Inflammatory macrophage (primary cell): ENCODE measurements around the gene E2F4.

Source experiments
- DNase-seq, 2 donors: peaks; one replicate each; pipeline ENCODE4 v3.0.0-alpha.2; 2020 to 2022

E2F4 gene

DNA sequence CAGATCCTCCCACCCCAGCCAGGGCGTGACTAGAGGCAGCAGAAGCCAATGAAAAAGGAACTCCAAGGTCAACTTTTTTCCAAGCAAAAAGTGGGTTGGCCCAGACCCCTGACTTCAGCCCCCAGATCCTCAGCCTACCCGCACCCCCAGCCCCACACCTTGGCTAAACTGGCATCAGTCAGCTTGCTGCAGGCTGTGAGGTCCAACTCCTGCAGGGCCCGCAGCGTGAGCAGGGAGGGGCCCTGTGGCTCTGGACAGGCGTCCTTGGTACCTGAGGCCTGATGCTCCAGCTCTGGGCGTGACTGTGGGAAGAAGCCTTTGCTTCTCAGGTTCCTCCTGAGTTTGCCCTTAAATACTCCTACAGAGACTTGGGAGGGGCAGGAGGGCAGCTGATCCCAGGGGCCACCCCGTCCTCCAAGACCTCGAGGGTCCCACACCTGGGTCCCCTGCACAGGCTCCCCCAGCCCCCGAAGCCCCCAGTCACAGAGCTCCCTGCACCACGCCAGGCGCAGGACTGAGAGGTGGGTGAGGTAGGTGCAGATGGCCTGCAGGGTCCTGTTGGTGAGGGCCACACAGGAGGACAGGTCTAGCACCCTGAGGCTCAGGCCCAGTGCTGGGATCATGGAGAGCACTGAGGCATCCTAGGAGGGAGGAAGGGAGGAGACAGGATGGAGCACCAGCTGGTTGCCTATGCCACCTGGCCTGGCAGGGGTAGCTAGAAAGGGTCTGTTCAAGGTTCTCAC is 16.4 kb downstream of the E2F4 start:
- no peak for DNase-seq

DNA sequence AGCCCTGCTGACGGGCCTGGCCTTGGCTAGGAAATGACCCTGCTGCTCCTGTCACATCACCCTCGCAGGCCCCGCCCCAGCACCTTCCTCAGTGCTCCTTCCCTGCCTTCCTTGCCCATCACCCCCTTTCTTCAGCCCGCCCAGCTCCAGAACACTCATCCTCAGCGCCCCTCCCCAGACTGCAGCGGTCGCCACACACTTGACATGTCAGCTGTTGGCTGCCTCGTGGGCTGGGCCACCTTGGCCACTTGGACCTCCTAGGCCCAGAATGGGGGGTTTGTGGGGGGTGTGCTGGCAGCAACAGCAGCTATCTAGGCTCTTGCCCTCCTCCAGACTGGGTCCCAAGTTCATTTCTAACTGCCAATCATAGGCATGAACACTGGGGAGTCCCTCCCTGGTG is 17.6 kb downstream of the E2F4 start:
- no peak for DNase-seq

DNA sequence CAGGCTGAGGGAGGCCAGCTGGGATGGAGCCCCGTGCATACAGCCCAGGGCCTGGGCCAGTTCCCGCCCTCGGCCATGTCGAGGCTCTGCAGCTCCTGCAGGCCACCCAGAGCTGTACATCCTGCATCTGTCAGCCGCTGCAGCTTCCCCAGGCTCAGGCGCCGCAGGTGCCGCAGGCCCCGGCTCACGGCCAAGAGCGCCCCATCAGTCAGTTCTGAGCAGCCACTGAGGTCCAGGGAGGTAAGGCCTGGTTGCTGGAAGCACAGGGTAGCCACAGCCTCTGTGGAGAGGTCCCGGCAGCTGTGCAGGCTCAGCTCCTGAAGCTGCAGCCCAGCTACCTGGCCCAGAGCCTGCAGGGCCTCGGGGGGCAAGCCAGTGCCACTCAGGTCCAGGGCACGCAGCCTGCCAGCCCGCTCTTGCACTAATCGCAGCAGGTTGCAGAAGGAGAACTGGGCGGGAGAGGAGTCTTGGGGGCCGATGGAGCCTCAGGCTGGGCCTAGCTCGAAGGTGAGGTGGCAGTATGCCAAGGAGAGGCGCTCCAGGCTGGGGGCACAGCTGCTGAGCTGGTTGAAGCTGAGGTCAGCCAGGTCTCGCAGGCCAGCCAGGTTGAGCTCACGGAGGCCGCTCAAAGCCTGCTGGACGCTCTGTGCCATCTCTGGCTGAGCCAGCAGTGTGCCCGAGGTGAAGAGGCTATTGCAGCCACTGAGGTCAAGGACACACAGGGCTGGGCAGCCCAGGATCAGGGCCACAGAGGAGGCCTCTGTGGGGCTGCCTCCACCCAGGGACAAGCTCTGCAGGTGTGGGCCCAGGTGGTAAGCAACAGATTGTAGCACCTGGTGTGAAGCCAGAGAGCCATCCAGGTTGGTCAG is 18.3 kb downstream of the E2F4 start:
- no peak for DNase-seq

DNA sequence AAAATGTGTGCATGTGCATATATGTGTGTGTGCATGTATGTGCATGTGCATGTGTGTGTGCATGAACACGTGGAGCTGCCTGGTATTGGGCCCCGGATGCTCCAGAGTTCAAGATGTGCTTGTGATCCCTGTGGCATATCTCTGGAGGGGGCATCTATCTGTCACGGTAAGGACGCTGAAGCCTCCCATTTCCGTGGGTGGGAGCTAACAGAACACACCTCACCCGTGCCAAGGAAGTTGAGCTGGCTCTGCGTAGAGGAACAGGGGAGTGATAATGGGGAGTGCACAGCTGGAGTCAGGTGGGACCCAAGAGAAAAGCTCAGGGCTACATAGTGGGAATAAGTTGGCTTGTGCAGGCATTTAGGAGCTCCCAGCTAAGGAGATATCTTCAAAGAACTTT is 19.7 kb downstream of the E2F4 start:
- no peak for DNase-seq

DNA sequence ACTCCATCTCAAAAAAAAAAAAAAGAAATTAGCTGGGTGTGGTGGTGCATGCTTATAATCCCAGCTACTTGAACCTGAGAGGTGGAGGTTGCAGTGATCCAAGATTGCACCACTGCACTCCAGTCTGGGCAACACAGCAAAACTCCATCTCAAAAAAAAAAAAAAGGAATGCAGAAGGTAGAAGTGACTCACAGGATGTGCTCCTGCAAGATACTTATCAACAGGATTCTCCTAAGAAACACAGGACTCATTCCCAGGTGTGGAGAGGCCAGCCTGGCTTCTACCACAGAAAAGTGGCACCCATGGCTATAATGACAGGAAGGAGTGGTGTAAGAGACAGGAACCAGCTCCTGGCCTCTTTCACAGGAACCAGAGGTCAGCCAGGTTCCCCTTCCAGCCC is 20.8 kb downstream of the E2F4 start:
- no peak for DNase-seq

DNA sequence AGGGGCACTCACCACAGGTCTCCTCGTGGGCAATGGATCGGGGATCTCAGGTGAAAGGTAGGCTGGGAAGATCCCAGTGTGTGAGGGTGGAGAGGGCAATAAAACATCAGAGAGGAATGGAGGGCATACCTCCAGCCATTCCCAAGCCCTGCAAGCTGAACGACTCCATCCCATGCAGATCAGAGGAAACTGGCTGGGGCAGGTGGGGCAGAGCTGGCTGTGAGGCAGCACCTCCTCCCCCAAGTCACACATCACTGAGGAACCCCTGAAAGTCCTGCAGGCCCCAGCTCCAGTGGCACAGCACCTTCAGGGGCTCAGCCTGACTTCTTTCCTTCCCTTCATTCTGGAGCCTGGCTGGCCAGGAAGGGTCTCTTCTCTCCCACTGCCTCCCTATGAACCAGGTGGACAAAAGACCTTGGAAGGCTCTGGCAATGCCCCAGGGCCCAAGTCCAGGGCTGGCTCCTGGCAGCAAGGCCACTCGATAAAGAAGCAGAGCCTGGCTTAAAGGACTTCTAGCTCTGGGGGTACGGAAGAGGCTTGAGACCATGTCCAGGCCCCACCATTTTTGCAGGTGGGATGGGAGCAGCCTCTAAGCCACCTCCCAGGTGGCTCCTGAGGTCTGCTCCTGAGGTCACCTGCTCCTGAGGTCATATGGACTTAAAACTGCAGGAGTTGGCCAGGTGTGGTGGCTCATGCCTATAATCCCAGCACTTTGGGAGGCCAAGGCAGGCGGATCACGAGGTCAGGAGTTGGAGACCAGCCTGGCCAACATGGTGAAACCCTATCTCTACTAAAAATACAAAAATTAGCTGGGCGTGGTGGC is 21.5 kb downstream of the E2F4 start:
- no peak for DNase-seq

DNA sequence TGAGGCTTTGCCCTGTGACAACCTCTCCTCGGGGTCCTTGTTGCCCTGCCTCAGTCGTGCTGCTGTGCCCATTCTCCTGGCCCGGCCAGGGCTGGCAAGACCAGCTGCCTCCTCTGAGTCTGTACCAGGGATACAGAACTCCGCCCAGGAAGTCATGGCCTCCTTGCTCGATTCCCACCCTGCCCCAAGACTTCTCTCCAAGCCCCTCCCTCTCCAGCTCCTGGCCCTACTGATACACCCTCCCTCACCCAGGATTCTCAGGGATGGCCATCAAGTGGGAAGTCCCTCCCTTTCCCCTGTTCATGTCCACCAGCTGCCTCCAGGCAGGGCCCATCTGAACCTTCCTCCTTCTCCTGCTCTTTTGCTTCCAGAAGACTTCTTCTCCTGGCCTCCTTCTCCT is 23.8 kb downstream of the E2F4 start:
- DNase-seq, result no peak

DNA sequence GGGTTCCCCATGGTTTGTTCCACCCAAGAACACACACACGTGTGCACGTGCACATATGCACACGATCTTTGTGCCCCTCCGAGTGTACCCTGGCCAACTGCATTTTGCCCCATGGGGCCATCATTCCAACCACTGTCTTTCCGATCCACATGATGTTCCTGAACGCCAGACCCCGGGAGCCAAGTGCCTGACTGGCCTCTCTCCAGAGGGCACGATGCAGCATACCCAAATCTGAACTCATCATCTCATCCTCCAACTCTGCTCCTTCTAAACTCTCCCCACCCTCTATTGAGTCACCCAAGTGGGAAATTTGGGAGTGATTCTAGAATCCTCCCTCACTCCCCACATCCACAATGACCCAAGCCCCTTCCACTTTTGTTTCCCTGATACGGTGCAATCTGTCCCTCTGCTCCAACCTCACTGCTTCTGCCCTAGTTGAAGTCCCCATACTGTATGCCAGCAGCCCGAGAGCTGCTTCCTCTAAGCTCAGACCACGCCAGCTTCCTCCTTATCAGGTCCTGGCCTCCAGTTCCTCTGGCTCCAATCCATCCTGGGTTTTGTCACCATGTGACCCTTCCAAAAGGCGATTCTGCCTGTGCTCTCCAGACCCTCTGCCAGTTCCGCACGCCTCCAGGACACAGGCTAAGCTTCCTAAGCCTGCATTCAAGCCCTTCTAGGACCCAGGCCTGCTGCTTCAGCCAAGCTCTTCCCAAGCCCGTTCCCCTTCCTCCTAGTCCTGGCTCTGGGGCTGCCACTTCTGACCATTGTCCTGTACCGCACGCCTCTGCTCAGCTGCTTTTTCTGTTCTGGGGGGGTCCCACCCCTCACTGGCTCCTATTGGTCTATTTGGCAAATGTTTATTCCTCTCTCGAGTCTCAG is 24.9 kb downstream of the E2F4 start:
- DNase-seq, result peak; percentile 85 to 90

DNA sequence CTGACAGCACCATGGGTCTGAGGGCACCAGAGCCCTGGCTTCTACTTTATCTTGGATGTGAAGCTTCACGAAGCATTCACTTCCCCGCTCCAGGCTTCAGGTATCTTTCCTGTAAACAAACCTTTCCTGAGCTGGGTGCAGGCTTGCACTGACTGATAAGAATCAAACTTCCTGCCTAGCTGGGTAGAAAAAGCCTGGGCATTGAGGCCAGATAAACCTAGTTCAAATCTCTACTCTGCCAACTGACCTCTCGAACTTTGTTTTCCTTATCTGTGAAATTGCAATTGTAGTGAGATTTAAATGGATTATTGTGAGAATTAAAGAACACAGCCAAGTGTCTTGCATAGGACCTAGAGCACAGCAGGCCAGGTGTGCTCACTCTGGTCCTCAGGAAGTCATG is 32.0 kb downstream of the E2F4 start:
- DNase-seq, result no peak

DNA sequence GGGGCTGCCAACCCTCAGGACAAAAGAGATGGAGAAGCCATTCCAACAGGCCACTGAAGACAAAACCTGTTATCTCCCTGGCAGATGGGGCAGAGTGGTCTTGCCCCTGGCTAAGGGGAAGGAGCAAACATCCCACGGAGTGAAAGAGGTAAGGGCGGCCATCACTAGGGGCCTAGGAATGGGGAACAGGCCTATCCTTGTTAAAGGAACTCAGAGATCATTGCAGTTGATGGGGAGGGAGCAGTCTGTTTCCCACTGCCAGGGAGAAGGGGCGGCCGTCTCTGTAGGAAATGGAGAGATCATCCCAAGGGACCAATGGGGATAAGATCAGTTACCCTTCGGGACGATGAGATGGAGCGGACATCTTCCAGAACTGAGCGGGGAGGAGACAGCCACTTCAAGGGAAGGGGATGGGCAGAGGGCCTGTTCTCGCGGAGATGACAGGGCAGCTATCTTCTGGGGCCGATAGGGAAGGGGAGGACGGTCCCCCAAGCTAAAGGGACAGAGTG is 34.4 kb downstream of the E2F4 start:
- DNase-seq, result no peak

DNA sequence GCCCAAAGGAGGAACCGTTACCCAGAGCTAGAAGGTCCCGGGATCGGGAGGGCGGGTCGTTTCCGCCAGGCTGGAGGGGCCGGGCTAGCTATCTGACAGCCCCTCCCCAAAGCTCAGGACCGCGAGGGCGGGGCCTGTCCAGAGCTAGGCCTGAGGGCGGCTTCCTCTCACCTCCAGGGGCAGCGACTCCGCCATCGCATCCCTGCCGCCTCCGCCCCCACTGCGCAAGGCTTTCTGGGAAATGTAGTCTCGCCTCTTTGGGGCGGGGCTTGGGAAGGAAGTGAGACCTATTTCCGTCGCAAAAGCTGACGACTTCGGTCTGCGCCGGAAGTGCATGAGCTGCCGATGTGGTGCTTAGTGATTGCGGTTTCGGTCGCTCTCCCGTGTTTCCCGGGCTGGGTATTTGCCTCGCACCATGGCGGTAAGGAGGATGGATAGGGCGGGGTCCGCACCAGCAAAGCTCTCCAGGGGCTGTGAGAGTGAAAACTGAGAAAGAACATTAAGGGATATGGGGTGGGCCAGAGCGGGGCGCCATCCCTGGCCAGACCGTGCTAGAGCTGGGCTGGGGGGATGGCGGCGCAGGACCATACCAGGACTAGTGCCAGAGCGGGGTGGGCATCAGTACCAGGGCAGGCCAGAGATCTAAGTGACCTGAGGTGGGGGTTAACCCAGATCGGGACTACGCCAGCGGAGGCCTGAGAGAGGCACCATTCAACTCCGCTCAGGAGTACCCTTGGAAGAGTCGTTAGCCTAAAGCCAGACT is 35.0 kb downstream of the E2F4 start, which contains the start of gene TMEM208:
Gene TMEM208 (plus strand): TSS at position 327 of the 763 bp plus-strand sequence. CDS start 89 bp downstream, at position 416.
- DNase-seq, result peak; percentile 99

DNA sequence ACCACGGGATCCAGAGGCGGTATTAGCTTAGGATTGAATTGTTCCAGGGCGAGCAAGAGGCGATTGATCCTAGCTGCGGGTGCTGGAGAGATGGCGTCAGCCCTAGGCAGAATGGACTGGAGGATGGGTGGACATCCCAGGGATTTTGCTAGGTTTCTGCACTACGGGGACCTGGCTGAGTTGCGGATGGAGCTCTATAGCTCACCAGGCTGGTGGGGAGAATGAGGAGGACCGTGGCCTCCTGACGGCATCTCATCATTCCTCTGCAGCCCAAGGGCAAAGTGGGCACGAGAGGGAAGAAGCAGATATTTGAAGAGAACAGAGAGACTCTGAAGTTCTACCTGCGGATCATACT is 35.6 kb downstream of the E2F4 start:
- DNase-seq, result no peak

DNA sequence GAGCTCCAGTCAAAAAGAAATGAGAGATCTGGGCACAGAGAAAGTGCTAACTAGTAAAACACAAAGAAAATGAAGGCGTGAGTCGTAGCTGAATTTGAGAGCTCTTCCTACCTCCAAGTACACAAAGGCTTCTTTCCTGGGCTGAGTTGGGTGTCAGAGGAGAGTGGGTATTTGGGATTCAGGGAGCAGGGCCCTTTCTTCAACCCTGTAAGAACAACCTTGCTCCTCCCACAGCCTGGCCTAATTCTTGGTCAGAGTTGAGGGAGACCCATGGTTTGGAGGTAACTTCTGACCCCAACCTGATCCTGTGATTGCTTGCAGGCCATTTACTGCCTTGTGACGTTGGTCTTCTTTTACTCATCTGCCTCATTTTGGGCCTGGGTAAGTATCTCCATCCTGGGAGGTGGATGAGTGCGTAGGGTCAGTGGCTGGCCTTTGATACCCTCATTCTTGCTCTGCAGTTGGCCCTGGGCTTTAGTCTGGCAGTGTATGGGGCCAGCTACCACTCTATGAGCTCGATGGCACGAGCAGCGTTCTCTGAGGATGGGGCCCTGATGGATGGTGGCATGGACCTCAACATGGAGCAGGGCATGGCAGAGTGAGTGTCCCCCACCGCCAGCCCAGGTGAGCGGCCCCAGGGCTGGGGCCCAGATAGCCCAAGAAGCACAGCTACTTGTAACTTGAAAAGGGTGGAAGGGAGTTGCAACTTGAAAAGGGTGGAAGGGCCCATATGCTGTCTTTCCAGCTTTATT is 36.3 kb downstream of the E2F4 start:
- no peak for DNase-seq

DNA sequence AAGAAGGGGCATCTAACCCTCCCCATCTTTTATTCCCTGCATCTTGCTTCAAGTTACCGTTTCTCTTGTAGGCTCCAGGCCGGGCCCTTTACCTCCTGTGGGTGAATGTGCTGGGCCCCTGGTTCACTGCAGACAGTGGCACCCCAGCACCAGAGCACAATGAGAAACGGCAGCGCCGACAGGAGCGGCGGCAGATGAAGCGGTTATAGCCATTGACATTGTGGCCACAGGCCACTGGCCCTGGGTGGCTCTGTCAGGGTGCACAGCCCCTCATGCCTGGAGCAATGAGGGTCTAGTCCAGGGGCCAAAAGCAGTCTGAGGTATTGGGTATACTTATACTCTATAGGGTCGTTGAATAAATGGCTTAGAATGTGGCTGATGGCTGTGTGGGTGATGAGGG is 37.0 kb downstream of the E2F4 start:
- no peak for DNase-seq

DNA sequence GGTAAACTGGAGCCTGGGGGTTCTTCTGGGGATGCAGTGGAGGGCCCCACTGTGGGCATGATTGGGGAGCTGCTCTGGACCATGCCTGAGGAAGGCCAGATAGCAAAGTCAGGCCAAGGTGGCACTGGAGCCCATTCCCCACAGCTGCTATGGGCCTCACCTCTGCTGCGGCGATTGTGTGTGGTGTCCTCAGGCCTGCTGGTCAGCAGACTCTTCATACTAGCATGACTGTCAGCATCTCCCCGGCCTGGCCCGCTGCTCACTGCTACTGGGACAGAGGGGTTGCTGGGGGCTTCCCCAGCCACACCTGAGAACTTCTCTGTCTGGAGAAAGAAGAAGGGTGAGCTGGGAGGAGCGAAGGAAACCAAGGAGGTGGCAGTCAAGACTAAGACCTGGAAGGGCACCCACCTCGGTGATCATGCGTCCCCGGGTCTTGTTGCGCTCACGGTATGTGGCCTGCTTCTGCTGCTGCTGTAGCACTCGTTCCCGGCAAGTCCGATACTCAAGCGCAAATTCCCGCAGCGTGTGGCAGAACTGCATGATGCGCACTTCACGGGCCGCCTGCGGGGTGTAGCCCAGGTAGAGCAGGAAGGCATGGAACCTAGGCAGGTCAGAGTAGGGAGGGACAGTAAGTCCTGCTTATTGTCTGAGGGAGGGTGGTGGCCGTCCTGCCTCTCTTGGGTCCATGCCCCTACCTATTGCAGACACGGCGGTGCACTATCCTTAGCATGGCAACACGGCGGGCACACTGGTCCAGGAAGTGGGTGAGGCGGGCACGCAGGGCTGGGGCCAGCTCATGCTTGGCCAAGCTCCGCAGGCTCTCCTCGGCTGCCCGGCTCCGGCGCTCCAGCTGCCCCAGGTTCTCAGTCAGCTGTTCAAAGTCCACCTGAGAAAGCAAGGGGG is 38.2 kb downstream of the E2F4 start:
- DNase-seq, result no peak

DNA sequence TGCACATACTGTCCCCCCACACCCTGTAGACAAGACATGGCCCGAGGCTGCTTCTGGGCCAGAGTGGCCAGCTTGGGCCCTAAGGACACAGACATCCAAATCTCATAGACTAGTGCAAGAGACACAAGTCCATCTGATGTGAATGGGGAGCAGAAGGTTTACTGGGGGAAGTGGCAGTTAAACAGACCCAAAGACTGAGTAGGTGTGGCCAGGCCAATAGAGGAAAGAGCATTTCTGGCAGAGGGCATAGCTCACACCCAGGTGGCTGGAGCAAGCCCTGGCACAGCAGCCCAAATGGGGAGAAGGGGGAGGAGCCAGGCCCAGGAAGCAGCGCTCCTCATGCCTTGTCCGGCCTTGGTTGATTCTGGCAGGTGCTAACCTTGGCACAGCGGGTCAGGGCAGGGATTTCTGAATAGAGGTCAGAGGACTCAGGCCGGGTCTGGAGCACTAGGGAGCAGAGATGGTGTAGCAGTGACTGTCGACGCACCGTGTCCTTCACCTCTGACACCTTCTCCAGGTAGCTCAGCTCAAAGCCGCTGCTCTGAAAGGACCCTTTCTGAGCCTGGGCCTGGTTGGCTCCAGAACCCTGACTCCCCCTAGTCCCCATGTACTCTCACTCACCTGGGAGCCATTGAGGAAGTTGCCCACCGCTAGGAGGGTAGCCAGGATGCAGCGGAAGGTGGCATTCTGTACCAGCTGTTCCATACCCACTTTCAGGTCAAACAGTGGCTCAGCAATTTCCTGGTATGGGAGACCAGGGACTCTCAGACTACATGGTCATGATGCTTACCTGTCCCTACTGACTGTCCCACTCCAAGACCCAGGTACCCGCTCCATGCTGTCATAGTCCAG is 39.1 kb downstream of the E2F4 start:
- no peak for DNase-seq

DNA sequence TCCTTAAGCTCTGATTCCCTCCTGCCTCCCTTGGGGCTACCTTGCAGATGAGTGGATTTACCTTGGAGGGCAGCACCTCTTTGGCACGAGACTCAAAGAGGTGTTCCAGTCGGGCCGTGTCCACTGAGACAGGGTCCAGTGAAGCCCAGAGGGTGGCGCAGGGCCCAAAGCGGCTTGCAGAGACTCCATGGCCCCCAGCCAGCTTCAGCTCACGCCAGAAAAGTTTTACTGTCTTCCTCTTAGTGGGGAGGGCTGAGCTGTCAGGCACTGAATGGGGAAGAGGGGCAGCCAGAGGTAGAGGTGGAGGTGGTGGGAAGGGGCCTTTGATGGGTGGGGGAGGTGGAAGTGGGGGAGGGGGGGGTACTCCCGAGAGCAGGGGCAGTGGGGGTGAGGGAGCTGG is 41.6 kb downstream of the E2F4 start:
- DNase-seq, result no peak

DNA sequence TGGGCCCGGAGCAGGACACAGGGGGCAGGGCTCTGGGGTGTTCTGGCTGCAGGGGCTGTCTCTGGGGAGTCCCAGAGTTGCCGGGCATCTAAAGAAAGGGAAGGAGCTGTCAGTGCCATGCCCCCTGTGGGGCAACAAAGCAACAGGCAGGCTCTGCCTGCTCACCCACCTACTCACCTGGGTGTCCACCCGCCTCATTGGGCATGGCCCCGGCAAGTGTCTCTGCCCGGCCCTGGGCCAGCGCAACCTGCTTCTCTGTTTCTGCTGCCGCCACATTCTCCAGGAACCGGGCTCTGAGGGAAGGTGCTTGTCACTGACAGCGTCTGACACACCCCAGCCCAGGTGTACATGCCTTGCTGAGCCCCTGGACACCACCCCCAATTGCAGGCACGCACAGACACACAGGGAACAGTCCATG is 42.2 kb downstream of the E2F4 start:
- no peak for DNase-seq
